NCI-H774 (cell line): ENCODE data around the gene MOB3B.

Experiments
- DNase-seq: peaks from one replicate; lab custom pipeline; 2025; lab: John Stamatoyannopoulos, UW

MOB3B gene

GRCh38 chr9:27447031-27447683, 82.5 kb downstream of the MOB3B start:
- DNase-seq = no peak

DNA sequence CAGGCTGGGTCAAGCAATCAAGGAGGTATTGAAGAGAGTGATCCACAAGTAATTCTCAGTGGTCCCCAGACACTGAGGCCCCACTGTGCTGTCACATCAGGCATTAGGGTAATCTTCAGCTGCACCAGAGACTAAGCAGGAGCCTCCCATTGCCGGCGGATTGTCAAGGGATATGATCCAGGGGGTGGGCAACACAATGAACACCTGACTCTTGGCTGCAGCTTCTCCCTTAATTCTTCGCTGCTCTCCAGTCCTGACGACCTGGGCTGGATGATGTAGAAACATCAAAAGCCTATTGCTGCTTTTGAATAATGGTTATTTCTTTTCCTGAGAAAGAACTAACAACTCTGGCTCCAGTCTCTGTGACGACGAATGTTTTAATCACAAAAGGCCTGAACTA, 83.9 kb downstream of the MOB3B start:
- DNase-seq = no peak

DNA sequence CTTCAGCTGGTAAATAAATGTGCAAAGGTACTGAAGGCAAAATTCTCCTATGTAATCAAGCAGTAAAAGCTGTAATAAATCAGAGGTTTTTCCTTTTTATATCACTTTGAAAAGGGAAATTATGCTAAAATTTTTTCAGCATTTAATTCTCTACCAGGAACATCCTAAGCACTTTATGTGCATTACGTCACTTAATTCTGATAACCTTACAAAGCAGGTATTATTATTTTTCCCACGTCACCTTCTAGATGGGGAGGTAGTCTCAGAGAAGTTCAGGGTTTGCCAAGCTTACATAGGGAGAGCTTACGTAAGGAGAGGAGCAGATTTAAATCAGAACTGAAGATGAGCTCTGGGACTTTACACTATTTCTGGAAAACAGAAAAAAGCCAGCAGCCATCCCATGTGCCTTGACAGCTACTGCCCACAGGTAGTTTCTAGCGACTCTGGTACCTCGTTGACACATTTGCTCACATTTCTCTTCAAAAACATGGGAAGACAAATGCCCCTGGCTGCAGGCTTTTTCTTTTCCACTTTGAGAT, 84.5 kb downstream of the MOB3B start:
- DNase-seq = no peak

DNA sequence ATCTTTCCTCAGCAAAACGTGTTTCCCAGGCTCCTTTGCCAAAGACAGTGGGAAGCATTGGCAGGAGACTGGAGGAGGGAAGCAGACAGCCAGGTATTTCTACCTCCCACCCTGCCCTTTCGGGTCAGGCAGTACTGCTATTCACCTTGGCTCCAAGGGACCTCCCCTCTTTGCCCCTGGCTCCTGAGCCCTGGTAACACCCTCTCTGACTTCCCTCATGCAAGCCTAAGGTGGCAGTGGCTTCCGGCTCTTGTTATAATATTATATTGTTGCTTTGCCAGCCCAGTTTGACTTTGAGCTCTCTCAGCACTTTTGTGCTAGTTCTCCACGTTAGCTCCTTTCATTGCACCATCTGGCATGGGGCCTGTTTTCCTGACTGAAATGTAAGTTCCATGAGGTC, 87.2 kb downstream of the MOB3B start:
- no peak for DNase-seq

- no peak for DNase-seq
Measured at GRCh38 chr9:27441741-27442070, 87.9 kb downstream of the MOB3B start.

DNA sequence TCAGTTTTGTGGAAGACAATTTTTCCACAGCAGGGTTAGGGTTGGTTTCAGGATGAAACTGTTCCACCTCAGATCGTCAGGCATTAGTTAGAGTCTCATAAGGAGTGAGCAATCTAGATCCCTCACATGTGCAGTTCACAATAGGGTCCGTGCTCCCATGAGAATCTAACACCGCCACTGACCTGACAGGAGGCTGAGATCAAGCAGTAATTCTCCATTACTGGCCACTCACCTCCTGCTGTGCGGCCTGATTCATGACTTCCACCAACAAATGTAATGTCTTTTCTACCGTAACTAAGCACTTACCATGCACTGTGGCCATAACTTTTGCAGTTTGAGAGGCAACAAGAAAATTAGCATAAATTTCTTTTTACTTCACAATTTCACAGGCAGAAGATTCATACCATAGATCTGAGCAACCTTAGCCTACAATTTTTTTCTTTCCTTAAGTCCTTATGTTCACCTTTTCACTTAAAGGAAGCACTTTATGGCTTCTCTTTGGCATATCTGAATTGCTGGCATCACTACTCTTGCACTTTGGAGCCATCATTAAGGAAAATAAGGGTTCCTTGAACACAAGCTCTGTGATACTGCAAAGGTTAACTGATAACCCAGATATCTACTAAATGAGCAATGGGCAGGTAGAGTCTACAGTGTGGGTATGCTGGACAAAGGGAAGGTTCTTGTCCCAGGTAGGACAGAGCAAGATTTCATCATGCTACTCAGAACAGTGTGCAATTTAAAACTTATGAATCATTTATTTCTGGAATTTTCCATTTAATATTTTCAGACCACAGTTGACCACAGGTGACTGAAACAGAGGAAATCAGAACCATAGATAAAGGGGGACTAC, 88.5 kb downstream of the MOB3B start:
- no peak for DNase-seq

- DNase-seq = no peak
Measured at GRCh38 chr9:27438522-27438921, 91.1 kb downstream of the MOB3B start.

GRCh38 chr9:27437652-27438373, 91.8 kb downstream of the MOB3B start:
- DNase-seq = no peak

DNA sequence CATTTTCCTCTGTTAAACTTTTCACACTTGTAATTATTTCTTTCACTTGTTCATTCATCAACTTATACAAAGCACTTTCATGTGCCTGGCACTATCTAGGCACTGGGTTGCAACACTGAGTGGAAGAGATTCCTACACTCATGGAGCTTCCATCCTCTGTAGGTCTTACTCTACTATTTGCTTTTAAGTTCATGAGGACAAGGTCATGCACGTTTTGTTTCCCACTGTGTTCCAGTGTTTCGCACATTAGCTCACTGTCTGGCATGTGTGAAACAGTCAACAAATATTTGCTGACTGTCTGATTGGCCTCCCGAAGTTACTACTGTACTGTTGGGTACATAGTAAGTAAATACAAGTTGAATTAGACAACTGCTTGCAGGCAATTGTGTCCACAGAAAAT, 93.4 kb downstream of the MOB3B start:
- DNase-seq = peak; percentile 89

DNA sequence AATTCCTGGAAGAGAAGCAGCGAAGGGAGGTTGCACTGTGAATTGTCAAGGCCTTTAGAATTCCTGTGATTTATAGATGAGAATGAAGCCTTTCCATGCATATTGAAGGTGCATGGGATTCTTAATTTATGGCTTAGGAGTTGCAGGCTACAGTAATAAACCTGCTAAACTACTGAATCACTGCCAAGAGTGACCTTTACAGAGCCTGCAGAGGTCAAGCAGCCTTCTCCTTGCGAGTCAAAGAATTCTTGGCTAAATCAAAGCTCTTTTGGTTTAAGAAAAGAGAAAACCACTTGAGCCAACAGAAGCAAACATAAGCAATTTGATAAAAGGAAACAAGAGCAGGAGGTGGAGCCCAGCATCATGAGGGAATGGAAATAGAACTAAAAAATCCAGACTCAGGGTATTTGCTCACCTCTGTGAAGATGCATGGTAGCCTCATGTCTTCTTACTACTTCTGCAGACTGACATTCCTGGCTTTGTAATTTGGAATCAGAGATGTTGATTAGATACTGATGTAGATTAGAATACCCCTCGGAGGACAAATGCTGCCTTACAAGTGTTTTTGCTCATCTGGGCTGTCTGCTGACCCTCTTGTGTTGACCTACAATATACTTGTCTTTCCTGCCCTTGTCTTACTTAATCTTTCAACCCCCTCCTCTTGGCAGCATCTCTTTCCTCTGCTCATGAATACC, 95.8 kb downstream of the MOB3B start:
- no peak for DNase-seq

DNA sequence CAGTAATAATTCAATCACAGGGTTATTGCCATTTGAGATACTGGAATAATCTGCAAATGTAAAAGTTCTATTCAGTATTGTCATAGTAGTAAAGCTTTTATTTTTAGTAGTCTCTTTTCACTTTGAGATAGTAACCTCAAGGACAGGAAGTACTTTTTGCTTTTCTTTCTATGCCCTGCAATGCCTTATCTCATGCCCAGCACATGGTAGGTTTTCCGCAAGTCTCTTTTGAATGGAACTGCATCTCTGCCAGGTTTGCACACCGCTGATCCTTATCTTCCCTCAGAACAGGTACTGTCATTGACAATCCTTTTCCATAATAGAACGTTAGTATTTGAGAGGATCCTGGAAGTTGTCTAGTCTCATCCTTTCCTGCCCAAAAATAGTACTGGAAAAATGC, 97.3 kb downstream of the MOB3B start:
- no peak for DNase-seq

GRCh38 chr9:27431543-27432147, 98.0 kb downstream of the MOB3B start:
- no peak for DNase-seq

GRCh38 chr9:27430750-27431535, 98.7 kb downstream of the MOB3B start:
- DNase-seq = no peak

DNA sequence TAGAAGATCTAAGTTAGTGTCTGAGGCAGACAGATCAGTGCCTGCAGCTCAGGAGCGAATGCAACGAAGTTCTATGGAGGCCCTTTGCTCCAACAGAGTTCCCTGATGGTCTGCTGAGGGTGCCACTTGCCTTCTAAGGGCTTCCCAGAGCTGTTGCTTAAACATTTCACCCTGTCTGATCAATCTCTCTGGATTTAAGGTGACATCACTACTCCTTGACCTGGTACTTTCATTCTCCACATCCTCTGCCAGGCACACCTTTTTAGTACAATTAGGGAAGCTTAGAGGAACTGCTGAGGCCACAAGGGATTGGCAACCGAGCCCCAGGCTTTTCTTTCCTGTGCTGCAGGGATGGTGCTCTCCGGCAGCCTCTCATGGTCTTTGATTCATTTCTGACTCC, 99.7 kb downstream of the MOB3B start:
- no peak for DNase-seq

GRCh38 chr9:27429436-27429835, 100.2 kb downstream of the MOB3B start:
- no peak for DNase-seq

GRCh38 chr9:27428551-27428950, 101.1 kb downstream of the MOB3B start:
- no peak for DNase-seq

GRCh38 chr9:27427272-27427643, 102.4 kb downstream of the MOB3B start:
- DNase-seq = no peak

- no peak for DNase-seq
Measured at GRCh38 chr9:27426511-27427271, 102.9 kb downstream of the MOB3B start.

GRCh38 chr9:27425827-27426510, 103.6 kb downstream of the MOB3B start:
- peak; percentile 75 for DNase-seq
